Cortex of kidney (tissue), 1 donor: ENCODE measurements around the gene VWA5B1.

Experiments
- DNase-seq: peaks from one replicate; lab custom pipeline; 2025; lab: John Stamatoyannopoulos, UW

VWA5B1 gene

DNA sequence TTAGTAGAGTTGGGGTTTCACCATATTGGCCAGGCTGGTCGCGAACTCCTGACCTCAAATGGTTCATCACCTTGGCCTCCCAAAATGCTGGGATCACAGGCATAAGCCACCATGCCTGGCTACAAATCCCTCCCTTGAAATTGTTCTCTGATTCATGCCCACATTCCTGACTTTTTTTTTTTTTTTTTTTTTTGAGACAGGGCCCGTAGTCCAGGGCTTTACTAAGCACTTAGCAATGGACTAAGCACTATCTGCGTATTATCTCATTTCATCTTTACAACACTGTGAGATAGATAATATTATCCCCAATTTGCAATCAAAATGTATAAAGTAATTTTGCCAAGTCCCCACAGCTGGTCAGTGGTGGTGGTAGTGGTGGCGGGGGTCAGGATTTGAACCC lies 58.9 kb downstream of the VWA5B1 start:
- no peak for DNase-seq

DNA sequence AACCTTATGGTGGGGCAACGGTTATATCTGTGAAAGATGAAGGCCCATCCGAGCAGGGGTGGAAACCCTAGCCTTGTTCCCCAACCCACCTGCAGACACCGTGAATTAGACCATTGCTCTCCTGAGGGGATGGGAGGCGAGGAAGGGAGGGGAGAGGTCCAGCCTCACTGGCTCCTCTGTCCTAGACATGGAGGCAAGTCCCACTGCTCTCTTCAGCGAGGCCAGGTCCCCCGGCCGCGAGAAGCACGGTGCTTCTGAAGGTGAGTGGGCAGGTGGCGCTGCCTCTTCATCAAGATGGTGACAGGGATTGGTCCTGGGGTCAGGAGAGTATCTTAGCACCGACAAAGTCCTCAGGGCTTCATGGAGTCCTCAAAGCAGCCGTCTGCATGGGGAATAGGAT lies 59.3 kb downstream of the VWA5B1 start:
- DNase-seq, result no peak

DNA sequence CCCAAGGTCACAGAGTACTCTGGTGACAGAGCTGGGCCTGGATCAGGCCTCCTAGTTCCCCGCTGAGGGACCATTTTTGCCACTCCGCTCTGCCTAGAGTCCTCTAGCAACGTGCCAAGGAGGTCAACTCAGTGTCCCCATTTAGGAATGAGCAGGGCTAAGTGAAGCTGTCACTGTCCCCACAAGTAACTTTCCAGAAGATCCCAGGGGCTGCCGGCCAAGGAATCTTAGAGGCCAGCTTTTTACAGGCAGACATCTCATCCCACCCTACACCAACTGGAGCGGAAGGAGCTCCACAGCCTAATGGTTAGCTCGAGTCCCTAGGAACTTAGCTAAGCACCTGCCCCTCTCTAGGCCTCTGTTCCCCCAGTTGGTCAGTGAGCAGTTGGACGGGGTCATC lies 59.7 kb downstream of the VWA5B1 start:
- DNase-seq, result no peak

DNA sequence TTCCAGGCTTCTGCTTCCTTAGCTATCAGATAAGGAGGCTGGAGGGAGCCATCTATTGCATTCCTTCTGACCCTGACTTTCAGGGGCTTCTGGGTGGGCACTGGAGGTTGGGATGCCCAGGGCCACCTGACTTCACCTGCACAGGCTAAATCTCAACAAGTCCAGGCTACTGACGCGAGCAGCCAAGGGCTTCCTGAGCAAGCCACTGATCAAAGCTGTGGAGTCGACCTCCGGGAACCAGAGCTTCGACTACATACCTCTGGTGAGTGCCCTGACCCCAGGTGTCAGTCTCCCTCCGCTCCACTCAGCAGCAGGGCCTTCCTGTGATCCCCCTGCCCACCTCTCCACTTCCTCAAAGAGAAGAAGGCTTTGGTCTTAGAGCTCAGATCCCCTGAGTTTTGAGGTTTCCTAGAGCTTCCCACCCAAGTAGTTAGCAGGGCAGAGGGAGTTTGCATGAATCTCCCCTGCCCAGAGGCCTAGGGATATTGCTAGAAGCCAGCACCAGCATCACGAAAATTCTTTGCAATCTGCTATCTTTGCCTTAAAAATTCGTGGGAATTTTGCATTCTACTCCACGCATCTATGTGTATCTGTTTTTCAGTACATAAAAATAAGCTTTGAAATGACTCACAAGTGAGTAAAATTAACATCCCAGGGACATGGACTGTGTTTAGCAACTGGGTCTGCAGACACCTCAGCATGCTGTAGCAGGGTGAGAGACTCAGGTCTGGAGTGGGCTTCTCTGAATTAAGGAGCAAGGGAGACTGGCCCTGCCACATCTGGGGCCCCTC lies 61.4 kb downstream of the VWA5B1 start:
- no peak for DNase-seq

DNA sequence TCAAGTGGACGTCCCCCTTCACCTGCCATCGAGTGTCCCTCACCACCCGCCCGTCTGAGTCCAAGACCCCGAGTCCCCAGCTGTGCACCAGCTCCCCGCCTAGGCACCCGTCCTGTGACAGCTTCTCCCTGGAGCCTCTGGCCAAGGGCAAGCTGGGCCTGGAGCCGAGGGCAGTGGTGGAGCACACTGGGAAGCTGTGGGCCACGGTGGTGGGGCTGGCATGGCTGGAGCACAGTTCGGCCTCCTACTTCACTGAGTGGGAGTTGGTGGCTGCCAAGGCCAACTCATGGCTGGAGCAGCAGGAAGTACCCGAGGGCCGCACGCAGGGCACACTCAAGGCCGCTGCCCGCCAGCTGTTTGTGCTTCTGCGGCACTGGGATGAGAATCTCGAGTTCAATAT lies 63.2 kb downstream of the VWA5B1 start:
- DNase-seq, result no peak

DNA sequence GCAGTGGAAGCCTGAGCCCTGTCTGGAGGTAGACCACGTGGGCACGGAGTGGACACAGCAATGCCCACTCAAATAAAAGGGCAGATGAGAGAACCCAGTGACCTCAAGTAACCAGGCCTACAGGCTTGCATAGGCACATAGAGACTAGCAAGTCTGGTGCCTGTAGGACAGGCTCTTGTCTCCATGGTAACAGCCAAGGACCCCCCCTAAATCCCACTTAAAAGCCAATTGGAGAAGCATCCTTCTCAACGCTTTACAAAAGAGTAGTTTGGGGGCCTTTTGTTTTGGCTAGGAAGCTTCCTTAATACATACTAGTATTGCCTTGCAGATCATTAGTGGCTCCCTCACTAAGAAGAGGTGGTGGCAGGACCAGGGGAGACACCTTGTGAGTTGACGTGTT lies 63.9 kb downstream of the VWA5B1 start:
- DNase-seq, result no peak

DNA sequence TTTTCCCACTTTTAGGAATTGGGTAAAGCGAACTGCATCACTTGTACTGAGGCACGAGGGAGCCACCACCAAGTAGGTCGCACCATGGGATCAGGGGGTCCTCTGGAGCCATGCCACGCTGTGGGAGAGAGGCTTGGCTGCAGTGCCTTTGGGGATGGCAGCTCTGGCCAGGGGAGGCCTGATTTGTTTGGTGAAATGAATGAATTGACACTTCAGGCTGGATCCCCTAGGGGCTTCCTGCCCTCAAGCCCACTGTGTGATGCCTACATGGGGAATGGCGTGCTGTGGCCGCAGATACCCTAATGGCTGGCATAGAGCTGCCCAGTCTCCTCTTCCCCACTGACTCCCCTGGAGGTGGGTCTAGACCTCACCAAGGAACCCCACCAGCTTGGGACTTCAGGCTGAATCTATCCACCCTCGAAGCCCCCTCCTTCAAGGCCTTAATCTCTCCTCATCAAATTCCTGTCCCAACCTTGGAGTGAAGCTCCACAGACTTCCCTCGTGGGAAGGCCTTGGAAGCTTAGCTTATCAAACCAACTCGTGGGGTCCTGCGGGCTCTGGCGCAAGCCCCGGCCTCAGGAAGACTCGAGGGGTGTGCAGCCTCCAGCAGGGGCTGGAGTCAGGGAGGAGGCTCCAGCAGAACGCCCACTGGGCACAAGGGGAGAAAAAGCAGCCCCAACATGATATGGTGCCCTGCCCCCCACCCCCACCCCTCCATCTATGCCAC lies 64.6 kb downstream of the VWA5B1 start:
- DNase-seq, result no peak

DNA sequence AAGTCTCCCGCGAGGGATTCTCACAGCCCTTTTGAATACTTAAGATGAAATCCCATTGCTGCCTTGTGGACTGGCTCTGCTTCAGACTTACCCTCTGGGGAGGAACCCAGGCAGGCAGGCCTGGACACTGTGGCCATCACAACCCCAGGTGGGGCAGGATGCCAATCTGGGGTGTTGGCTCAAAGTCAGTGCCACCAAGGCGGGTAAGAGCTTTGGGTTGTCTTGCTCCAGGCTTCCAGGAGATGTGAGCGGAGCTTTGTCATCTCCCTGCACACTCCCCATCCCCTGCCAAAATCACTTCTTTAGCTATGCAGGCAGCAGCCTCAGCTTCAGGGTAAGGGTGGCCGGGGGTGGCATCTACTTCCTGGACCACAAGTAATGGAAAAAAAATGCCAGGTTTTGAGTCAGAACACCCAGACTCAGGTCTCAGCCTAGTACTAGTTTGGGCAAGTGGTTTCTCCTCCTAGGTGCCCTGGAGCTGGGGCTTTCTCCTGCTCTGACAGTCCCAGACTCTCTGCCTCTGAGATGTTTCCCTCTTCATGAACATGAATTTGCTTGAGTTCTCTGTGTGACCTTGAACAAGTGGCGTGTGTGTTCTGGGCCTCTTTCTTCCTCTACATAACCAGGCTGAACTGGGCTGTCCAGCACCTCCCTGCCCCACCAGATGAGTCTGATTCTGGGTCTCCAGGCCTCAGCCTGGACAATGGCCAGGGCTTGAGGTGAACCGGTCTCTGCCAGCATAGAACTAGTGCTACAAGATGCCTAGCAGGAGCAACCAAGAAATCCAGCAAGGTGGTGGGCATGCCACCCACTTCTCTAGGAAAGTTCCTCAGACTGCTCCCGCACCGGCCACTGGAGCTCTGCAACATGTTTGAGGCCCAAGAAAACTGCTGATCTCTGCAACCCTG lies 65.4 kb downstream of the VWA5B1 start:
- DNase-seq, result no peak

DNA sequence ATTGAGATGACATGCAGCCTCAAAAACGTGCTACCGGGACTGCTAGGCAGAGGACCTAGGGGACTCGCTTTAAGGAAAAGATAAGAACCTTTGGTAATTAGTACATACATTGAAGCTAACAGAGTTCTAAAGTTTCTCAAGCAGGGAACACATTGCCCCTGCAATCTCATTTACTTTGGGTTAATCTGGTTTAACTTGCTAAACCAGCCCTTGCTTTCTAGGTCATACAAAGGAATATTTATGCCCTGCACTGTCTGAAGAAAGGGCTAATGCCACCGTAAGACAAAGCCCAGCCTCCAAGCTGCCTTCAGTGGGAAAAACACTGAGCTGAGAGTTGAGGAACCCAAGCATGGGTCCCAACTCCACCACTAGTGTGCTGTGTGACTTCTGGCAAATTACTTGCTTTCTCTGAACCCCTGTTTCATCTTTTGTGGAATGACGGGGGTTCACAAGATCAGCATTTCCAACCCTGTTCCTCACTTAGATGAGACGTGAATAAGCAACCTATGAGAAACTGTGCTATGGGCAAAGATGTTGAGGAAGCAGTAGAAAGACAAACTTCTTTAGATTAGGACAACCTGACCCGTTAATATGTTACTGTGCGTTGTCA lies 66.3 kb downstream of the VWA5B1 start:
- DNase-seq, result no peak

DNA sequence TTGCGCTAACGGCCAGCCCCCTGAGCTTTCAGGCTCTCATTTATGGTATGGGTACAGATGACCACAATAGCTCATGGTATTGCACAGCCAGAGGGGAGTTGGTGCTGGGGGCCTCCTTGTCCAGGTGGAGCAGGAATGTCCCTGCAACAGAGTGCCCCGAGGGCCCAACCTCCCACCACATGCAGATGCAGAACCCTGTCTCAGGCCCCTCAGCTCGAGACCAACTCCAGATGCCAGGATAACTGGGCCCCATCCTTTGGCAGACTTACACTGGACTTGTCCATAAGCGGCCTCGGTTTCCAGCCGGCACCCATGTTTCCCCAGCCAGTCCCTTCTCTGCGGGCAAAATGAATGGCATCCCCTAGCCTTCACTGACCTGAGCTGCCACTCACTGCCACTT lies 67.1 kb downstream of the VWA5B1 start:
- DNase-seq, result no peak

DNA sequence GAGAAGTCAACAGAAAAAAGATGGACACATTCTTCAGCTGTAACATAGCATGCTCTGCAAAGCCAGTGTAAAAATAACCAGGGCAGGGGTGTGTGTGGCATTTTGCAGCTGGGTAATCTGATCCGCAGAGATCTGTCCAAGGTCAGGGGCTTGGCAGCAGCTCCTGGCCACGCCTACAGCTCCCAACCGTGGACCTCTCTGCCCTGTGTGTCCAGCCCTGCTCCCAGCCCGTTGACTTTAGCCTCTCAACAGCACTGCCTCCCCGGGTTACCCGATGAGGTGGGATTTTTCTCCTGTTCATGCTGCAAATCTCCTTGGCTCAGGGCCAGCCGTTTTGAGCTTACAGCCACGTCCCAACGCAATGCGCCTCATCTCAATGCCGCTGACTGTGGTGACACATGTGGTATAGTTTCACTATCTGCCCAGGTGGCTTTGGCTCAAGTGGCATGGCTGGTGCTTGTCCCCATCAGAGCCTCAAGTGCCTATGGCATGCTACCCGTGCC lies 68.1 kb downstream of the VWA5B1 start:
- DNase-seq, result no peak

DNA sequence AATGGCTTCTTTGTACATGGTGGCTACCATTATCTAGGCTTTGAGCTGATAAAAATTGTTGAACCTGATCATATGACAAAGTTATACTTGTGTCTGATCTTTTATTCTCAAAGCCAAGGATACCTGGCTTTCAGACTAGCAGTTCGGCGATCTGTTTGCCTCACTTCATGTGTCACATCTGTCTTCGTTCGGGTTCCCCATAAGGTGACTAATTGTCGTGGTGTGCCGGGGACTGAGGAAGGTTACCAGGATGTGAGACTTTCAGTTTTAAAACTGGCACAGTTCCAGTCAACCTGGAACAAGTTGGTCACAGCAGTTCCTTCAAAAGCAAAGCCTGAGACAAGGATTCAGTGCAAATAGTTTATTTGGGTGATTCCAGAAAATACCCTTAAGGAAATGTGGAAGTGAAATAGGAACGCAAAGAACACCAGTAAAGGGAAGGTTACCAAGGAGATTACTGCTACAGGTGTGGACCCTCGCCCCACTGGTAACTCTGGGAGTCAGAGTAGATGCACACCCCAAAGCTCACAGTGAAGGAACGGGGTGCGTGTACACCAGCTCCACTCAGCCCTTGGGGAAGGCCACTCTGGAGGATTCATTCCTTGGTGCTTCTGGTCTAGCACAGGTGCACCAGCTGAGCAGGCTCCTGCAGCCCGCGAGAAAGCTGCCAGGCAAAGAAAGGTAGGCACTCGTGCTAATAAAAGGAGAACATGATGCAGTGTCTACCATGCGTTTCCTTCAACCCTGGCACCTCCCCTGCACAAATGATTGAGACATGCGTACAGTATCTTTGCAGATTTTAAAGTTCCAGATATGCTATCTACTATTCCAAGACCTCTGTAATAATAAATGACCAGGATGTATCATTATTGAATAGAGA lies 69.0 kb downstream of the VWA5B1 start:
- DNase-seq, result no peak

DNA sequence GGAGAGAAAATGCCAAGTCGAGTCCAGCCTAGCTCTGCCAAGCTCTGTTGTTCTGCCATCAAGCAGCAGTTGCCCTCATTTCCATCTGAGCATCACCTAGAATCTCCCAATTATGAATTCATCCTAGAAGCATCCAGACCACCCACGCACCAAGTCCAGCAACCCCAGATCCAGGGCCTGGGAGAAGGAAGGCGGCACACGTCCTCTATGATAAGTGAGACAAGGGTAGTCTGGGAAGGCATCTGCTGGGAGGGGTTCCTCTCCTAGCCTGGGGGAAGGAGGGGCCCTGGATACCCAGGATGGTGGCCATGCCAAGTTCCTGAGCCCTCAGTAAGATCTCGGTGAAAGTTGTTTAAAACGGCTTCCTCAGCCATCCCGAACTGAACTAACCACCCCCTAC lies 70.7 kb downstream of the VWA5B1 start:
- no peak for DNase-seq

DNA sequence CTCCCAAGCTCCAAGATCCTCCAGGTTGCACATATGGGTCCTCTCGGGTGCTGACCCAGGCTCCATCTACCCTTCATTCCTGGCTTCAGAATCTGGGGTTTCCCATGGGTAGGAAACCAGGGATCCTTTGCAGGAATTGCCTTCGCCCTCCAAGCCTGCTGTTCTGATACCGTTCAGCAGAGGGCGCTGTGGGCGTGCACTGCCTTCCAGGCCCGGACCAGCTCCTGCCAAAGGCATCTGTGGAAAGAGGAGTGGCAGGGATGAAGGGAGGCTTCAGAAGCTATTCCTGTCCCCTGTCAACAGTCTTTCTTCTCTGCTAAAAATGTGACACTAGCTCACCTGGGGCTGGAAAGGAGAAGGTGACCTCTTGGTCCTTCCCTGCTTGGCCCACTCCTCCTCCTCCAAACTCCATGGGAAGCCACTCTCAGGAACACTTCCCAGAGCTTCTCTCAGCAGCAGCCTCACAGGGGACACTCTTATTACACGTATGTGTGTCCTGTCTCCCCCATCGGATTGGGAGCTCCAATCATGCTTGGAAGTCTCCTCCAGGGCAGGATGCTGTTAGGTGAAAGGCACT lies 71.2 kb downstream of the VWA5B1 start:
- no peak for DNase-seq

DNA sequence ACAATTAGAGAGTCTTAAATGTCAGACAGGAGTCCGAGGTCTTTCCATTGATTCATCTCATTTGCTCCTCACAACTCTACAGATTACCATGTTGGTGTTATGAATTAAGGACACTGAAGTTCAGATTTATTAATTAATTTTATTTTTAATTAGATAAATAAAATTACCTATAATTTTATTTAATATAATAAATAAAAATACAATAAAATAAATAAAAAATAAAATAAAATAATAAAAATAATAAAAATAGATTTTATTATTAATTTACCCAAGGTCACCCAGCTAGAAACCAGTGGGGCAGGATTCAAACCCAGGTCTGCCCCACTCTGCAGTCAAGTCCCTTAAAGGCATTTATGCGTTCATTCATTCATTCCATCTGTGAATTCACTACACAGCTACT lies 72.2 kb downstream of the VWA5B1 start:
- no peak for DNase-seq

DNA sequence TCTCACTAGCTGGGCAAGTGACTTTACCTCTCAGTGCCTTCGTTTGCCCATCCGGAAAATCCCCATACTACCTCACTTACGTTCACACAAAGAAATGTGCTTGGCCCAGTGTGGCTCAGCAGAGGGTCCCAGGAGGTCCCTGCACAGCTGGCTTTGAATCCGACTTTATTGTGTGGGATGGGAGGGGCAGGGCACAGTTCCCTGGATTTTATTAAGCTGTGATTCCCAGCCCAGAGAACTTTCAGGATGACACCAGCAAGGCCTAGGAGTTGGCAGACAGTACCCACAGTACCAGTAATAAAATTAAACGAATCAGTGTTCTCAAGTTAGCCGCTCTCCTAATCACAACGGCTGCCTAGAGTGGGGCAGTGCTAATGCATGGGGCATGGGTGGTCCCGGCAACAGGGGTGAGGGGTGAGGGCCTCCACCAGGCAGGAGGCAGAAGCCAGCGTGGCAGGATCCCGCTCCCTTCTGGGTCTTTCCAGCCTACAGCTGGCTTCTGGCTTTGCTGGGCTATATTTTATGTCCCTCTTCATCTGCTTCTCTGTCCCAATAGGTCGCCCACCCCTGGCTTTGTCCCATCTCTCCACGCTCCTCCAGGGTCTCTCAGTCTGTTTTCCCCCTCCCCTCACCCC lies 74.9 kb downstream of the VWA5B1 start:
- no peak for DNase-seq

DNA sequence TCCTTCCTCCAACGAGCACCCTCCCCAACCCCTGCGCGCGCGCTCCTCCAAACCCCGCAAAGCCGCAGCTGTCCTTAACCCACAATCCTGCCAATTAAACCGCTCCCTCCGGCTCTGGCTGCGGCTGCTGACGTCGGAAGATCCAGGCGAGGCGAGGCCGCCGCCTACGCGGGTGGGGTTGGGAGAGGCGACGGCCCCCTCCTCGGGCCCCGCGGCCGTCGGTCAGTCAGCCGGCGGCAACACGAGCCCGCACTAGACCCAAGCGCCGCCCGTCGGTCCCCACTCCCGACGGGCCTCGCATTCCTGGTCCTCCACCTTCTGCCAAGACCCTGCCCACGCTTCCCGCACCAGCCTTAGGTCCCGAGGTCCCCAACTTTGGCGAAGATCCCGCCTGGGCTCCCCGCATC lies 75.4 kb downstream of the VWA5B1 start:
- DNase-seq, result no peak

DNA sequence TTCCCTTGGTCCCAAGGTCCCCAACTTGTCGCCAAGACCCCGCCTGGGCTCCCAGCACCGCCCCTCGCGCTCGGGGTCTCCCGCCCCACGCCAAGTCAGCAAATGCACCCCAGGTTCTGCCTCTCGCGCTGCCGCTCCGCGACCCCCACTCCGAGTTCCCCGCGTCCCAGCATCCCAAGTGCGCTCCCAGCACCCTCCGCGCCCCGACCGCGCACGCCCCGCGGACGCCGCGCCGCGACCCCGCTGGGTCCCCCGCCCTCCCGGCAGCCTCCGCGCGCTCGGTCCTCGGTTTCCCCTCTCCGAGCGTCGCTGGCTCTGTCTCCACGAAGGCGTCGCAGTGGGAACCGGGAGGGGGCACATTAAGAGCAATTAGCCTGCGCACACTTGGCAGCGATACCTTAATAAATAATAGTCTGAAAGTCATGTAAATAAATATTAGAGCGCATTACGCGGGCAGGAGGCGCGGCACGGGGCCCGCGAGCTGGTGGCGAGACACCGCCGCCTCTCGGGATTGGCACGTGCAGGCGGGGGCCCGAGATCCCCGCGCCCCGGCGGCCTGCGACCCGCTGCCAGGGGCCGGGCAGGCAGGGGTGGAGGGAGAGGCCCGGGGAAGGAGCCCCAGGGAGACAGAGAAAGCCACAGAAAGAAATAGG lies 75.9 kb downstream of the VWA5B1 start:
- DNase-seq, result no peak

DNA sequence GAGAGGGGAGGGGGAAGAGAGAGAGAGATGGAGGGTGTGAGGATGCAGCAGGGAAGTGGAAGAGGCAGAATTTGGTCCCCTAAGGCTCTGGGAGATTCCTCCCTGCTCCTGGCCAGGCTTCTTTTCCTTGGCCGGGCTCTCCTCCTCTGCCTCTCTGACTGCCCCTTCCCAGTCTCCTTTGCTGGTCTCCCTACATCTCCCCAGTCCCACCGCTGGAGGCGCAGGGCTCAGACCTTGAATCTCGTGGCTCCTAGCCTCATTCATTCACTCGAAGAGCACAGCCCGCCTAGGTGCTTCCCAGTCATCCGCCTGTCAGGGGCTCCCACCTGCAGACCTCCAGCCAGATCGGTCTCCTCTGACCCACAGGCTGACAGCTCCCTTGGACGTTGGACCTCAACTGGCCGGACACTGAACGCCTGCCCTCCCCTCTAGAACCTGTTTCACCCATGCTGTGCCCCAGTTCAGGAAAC lies 76.5 kb downstream of the VWA5B1 start:
- DNase-seq, result no peak
